HG02763 (cell line): ENCODE results near the gene QSOX2.
"Not testable (repeated sequence)": the region's sequence is repeated elsewhere in the genome, so short reads cannot be mapped to it uniquely, and the experiment has no call there.

Experiments used
- ATAC-seq: cut with Tn5 transposase; IDR thresholded peaks from one replicate; pipeline ENCODE4 v1.9.1; 2021; ENCODE audit warnings: mild to moderate bottlenecking, moderate library complexity; ENCODE audit not compliant: unreplicated experiment

QSOX2 gene

DNA sequence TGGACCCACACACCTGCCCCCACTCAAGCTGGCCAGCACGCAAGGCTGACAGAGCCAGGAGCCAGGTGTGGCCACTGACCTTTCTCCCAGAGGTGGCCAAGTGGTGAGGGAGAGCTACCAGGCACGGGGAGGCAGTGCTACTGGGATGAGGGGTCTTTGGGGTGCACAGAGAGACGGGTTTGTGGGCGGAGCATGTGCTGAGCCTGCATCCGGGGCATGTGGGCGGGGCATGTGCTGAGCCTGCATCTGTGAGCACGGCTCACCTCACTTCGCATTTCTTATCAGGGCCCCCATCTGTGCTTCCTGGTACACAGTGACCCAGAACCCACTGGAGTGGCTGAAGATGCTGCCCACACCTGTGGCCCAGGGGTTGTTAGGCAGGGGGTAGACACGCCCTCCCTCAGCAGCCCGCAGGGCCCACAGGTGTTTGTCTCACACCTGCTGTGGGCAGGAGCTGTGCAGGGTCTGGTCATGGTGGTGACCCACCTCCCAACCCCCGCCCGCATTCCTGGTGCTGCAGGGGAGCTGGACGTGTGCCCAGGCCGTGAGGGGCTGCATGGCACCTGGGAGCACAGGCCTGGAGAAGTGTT lies 36.8 kb upstream of the QSOX2 start:
- no peak for ATAC-seq

DNA sequence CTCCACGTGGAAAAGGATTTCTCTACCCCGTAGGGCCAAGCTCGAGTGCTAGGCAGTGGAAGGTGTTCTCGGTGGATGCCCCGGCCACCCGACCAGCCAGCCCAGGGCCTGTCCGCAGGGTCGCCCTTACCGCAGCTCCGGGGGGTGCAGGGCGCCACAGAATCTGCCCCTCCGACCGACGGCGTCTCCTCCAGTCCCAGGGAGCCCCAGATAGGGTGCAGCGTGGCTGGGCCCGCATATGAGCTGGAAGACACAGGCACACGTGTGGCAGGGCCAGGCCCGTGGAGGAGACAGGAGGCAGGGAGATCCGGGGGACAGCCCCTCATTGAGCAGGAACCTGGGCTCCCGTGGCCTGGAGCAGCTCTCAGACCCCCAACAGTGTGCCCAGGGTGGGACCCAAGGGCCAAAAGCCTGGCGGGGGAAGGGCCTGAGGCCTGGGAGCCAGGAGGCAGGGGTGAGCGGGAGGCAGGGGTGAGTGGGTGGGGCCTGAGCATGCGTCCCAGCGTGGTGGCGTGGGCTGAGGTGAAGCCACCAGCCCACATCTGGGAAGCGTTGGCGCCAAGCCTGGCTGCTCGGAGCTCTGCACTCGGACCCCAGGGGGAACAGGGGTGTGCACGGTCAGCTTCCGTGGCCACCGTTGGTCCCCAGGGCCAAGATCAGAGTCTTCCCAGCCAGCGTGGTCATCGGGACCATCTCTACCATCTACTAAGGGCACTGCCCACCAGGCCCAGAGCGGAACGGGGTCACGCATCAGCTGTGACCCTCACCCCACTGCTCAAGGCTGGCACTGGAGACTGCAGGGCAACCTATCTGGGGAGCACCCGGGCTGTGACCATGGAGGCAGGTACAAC lies 36.0 kb upstream of the QSOX2 start:
- ATAC-seq: no peak

DNA sequence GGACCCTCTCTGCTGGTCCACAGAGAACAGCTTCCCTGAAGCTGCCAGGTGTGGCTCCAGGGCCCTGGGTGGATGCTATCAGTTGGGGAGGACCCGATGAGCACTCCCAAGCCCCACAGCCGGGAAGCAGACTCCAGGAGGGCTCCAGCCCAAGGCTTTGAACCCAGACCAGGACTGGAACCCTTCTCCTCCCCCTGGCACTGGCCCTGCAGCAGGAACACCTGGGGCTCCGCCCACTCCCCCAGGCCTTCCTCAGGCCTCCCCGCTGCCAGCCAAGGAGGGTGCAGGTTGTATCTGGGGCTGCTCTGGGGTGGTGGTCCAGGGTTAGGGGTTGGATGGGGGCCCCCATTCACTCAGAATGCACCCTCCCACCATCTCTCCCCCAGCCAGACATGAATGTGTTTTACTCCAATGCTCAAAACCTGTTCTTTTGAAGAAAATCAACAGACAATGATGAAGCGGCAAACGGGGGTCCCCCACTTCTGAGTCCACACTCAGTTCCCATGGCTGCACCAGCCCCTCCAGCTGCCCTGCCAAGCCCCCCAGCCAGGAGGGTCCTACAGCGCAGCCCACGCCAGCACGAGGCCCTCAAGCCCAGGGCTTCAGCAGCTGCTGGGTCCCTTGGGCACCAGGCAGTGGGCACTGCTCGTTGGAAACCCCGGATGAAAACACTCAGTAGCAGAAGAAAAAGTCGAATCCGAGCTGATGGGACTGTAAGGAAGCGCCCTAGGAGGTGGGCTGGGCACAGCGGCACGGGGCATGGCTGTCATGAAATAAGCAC lies 35.1 kb upstream of the QSOX2 start:
- ATAC-seq: no peak

- no peak for ATAC-seq
Measured at GRCh38 chr9:136279471-136279870, 33.9 kb upstream of the QSOX2 start.

DNA sequence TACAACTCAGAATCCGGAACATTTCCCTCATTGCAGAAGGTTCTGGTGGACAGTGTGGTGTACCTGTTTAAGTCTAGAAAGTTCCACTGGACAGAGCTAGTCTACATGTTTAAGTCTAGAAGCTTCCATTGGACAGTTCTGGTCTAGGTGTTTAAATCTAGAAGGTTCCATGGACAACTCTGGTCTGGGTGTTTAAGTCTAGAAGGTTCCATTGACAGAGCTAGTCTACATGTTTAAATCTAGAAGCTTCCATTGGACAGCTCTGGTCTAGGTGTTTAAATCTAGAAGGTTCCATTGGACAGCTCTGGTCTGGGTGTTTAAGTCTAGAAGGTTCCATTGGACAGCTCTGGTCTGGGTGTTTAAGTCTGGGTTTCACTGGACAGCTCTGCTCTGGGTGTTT lies 33.3 kb upstream of the QSOX2 start:
- no peak for ATAC-seq

DNA sequence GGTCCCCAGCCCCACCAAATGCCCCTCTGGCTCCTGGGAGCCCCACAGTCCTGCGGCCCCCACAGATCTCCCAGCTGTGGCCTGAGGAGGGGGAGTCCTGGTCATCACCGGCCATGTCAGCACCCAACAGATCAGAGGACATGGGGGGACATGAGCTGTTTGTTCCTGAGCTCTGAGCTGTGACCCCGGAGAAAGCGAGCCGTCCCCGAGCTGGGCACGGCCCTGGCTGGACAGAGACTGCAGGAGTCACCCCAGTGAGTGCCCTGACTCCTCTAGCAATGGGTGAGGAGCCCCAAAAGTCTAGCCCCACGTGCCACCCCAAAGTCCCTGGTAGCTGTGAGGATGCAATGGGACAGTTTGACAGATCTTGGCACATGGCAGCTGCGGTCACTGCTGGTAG lies 32.6 kb upstream of the QSOX2 start:
- no peak for ATAC-seq

- no peak for ATAC-seq
Measured at GRCh38 chr9:136277746-136278145, 32.1 kb upstream of the QSOX2 start.

DNA sequence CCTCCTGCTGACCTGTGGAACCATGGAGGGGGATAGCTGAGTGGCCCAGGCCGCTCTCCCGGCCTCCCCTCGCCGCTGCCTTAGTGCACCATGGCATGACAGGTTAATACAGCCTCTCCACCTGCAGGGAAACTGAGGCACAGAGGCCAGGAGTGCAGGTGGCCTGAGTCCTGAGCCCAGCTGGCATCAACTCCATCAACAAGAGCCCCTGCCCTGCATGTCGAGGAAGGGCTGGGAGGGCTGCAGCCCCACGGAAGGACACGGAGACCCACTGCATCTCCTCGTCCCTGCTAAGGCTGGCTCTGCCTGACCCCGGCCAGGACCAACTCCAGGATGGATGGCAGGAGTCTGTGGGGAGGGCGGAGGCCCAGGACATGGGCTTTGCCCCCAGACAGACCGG lies 31.1 kb upstream of the QSOX2 start:
- no peak for ATAC-seq

DNA sequence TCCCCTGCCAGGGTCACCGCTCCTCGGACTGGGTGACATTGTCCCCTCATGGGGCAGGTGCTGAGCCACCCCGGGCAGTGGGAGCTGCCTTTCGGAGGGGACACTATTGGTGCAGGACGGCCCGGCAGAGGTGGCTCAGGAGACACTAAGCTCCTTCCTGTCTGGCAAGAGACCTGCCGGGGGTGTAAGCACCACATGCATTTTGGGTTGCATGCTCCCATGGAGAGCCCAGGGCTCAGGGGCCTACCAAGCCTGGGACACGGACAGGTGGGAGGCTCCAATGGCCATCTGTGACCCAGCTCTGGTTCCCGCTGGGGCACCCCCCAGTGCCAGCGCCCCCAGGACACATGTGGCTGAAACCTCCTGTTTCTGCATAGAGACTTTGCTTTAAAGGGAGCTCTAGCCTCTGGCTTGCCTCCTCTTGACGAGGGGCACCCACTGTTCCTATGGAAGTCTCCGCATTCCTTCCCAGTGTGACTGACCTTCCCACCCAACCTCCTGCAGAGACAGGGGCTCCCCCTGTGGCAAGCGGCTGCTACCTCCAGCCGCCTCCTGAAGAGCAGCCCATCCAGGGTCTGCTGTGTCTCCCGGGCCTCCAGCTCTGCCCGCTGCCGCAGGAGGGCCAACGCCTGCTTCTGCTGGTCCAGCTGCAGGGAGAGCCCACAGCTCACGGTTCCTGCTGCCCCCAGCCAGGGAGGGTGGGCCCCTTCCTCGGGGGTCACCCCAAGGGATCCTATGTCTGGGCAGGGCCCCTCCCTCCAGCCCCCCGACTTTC lies 30.2 kb upstream of the QSOX2 start:
- no peak for ATAC-seq

- no peak for ATAC-seq
Measured at GRCh38 chr9:136274786-136275654, 29.4 kb upstream of the QSOX2 start.

DNA sequence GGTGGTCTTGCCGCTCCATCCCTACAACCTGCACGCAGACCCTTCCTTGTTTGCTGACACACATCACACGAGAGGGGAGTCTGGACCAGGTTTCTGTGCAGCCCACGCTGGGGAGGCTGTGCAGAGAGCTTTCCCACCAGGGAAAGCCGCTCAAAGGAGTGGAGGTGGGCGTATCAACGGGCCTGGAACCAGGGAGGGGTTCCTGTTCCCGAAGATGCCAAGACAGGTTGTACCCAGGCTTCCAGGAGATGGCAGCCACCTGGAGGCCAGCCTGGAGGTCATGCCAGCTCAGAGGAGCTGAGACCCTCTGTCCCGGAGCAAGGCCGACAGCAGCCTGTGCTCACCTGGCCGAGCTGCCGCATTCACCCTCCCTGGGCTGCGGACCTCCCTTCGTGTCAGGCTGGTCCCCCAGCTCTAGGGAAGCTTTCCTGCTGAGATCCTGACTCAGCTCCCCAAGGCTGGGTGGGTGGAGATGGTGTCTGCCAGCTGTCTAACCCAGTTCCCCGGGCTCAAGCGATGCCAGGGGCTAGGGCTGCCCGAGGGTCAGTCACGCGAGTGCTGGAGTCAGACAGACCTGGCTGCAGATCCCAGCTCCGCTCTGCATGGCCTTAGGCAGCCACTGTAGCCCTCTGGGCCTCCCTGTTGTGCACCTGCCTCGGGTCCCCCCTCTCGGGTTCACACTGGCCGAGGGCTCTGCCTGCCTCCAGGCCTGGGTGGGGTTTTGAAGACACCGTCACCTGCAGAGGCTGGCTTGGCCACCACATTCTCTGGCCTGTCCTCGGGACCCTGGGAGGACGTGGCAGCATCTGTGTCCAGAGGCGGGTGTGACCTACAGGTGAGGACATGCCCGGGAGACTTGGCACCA lies 28.5 kb upstream of the QSOX2 start:
- ATAC-seq: no peak

- no peak for ATAC-seq
Measured at GRCh38 chr9:136273244-136273865, 27.7 kb upstream of the QSOX2 start.

DNA sequence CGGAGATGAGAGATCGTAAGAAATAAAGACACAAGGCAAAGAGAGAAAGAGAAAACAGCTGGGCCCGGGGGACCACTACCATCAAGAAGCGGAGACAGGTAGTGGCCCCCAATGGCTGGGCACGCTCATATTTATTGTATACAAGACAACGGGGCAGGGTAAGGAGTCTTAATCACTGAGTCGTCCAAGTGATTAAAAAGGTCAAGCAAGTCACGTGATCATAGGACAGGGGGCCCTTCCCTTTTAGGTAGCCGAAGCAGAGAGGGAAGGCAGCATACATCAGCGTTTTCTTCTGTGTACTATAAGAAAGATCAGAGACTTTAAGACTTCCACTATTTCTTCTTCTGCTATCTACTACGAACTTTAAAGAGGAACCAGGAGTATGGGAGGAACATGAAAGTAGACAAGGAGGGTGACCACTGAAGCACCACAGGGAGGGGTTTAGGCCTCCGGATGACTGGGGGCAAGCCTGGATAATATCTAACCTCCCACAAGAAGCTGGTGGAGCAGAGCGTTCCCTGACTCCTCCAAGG lies 24.6 kb upstream of the QSOX2 start:
- ATAC-seq: no peak

GRCh38 chr9:136268735-136269134 lies 23.1 kb upstream of the QSOX2 start:
- no peak for ATAC-seq

- ATAC-seq: no peak
Measured at GRCh38 chr9:136268318-136268717, 22.7 kb upstream of the QSOX2 start.

DNA sequence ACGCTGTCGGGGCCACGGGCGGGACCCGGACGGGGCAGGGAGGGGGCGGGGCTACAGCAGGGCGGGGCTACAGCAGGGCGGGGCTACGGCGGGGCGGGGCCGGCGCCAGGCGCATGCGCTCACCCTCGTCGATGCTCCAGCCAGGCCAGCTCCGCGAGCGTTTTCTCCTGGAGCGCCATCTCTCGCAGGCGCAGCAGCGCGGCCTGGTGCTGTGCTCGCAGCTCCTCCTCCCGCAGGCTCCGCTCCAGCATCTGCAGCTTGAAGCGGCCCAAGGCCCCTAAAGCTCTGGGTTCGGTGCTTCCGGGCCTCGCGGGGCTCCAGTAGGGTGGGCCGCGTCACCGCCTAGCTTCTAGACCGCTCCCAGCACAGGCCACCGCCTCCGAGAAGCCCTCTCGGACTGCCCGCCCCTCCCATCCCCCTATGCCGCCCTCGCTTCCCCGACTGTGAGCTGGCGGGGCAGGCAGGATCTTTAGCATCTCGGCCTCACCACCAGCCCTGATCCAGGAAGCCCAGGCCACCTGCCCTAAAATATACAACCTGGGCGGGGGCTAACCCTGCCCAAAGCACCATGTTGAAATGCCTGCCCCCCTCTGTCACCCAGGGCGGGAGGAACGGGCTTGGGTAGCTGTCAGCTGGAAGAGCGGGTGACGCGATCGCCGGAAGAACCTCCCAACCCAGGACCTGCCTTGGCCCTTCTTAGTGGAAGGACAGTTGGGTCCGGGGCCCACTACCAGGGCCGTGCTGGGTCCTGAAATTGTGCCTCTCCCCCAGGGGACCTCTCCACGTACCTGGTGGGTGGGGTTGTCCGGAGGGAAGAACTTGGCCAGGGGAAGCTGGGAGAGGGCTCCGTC lies 21.9 kb upstream of the QSOX2 start:
- peak; percentile 77 for ATAC-seq

GRCh38 chr9:136266641-136267040 lies 21.0 kb upstream of the QSOX2 start:
- not testable (repeated sequence) for ATAC-seq
